ENCODE data around the gene RPN1.
A peak's percentile ranks its signal among the peaks of the same experiment; 100 is the strongest.
"Not testable (repeated sequence)": the region's sequence is repeated elsewhere in the genome, so short reads cannot be mapped to it uniquely, and the experiment has no call there.

Gene RPN1

DNA sequence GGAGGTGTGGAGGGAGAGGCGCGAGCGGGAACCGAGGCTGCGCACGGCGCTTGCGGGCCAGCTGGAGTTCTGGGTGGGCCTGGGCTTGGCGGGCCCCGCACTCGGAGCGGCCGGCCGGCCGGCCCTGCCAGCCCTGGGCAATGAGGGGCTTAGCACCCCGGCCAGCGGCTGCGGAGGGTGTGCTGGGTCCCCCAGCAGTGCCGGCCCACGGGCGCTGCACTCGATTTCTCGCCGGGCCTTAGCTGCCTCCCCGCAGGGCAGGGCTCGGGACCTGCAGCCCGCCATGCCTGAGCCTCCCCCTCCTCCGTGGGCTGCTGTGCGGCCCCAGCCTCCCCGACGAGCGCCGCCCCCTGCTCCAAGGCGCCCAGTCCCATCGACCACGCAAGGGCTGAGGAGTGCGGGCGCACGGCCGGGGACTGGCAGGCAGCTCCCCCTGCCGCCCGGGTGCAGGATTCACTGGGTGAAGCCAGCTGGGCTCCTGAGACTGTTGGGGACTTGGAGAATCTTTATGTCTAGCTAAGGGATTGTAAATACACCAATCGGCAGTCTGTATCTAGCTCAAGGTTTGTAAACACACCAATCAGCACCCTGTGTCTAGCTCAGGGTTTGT lies 2.9 kb upstream of the RPN1 start:
- H3K9me3 ChIP-seq (ENCODE audit: control insufficient read depth in 5 of 5, low read length in 5 of 5); H3K4me3 ChIP-seq (ENCODE audit: low read depth in 1 of 5, low read length in 5 of 5); H3K27ac ChIP-seq (ENCODE audit: low read depth, low read length); H3K27me3 ChIP-seq (ENCODE audit: control insufficient read depth in 5 of 5, insufficient read depth in 4 of 5, low read length in 5 of 5); H3K36me3 ChIP-seq (ENCODE audit: control insufficient read depth in 5 of 5, insufficient read depth in 5 of 5, low read length in 5 of 5); H3K9ac ChIP-seq (ENCODE audit: low read length in 5 of 5): not testable (repeated sequence)
- peaks cover 0 to 20% (median 15%) of the 10 kb centered on the region in 5 donors for H3K4me1 ChIP-seq (ENCODE audit: control insufficient read depth in 5 of 5, insufficient read depth in 5 of 5, low read length in 5 of 5)

DNA sequence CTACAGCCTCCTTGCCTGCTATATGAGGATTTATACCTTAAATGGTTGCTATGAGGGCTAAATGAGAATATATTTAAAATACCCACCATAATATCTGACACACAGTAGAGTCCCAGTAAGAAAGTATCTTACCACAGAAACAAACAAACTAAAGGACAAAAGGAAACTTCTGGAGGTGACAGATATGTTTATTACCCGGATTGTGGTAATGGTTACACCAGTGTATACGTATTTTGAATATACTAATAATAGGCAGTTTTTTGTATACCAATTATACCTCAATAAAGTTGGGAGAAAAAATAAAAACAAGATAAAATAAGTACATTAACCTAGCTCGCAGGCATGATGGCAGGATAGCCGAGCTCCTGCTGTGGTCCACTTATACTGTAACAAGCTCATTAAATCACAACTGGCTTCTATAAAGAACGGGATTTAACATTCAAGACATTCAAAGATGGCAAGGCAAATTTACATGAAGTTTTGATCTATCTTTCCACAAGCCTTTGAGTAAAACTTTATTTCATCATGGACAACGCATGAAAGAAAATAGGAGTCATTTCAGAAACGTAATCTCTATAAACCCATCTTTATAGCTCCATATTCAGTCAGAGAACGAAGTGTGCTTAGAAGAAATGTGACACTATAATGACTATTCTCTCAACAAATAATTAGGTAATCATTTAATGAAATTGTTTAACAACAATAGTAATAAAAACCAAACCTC lies 1.5 kb downstream of the RPN1 start:
- peaks cover 0 to 26% (median 16%) of the 10 kb centered on the region in 5 donors for H3K4me1 ChIP-seq (ENCODE audit: control insufficient read depth in 5 of 5, insufficient read depth in 5 of 5, low read length in 5 of 5)
- H3K36me3 ChIP-seq (ENCODE audit: control insufficient read depth in 5 of 5, insufficient read depth in 5 of 5, low read length in 5 of 5) = peaks cover 4 to 8% (median 7%) of the 10 kb centered on the region in 5 donors
- no peaks in the 10 kb centered on the region for H3K27me3 ChIP-seq (ENCODE audit: control insufficient read depth in 5 of 5, insufficient read depth in 4 of 5, low read length in 5 of 5)
- no peaks in the 10 kb centered on the region for H3K9me3 ChIP-seq (ENCODE audit: control insufficient read depth in 5 of 5, low read length in 5 of 5)
- H3K9ac ChIP-seq (ENCODE audit: low read length in 5 of 5) = peak overlapping the region in 4 of 5 donors; percentile 100
- peak overlapping the region; percentile 96 for H3K27ac ChIP-seq (ENCODE audit: low read depth, low read length)
- H3K4me3 ChIP-seq (ENCODE audit: low read depth in 1 of 5, low read length in 5 of 5) = peak overlapping the region; percentile 71 to 100 (median 99)

DNA sequence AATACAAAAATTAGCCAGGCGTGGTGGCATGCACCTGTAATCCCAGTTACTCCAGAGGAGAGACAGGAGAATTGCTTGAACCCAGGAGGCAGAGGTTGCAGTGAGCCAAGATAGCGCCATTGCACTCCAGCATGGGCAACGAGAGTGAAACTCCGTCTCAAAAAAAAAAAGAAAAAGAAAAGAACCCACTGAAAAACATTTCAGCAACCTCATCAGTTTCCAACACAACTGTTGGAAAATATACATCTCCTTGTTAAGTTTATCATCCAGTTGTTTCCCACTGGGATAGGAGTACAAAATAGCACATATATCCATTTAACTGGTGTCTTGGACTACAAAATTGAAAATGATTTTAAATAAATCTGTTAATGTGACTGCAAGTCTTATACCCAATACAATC lies 2.2 kb downstream of the RPN1 start:
- peaks cover 0 to 26% (median 16%) of the 10 kb centered on the region in 5 donors for H3K4me1 ChIP-seq (ENCODE audit: control insufficient read depth in 5 of 5, insufficient read depth in 5 of 5, low read length in 5 of 5)
- H3K9ac ChIP-seq (ENCODE audit: low read length in 5 of 5) = peak overlapping the region in 3 of 5 donors; percentile 100
- no peak overlapping the region for H3K4me3 ChIP-seq (ENCODE audit: low read depth in 1 of 5, low read length in 5 of 5)
- H3K27ac ChIP-seq (ENCODE audit: low read depth, low read length) = no peak overlapping the region
- peaks cover 6 to 14% (median 12%) of the 10 kb centered on the region in 5 donors for H3K36me3 ChIP-seq (ENCODE audit: control insufficient read depth in 5 of 5, insufficient read depth in 5 of 5, low read length in 5 of 5)
- H3K27me3 ChIP-seq (ENCODE audit: control insufficient read depth in 5 of 5, insufficient read depth in 4 of 5, low read length in 5 of 5) = no peaks in the 10 kb centered on the region
- no peaks in the 10 kb centered on the region for H3K9me3 ChIP-seq (ENCODE audit: control insufficient read depth in 5 of 5, low read length in 5 of 5)

DNA sequence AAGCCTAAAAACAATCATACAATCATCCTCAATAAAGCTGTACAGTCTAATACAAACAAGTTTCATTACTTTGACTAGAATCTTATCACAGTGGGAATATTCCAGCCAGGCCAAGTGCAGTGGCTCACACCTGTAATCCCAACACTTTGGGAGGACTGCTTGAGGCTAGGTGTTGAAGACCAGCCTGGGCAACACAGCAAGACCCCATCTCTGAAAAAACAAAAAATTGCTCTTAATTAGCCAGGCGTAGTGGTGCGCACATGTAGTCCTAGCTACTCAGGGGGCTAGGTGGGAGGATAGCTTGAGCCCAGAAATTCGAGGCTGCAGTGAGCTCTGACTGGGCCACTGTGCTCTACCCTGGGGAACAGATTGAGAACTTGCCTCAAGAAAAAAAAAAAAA lies 3.3 kb downstream of the RPN1 start:
- H3K9ac ChIP-seq (ENCODE audit: low read length in 5 of 5) = peak overlapping the region in 1 of 5 donors; percentile 24
- H3K27me3 ChIP-seq (ENCODE audit: control insufficient read depth in 5 of 5, insufficient read depth in 4 of 5, low read length in 5 of 5) = no peaks in the 10 kb centered on the region
- peaks cover 6 to 18% (median 16%) of the 10 kb centered on the region in 5 donors for H3K36me3 ChIP-seq (ENCODE audit: control insufficient read depth in 5 of 5, insufficient read depth in 5 of 5, low read length in 5 of 5)
- no peak overlapping the region for H3K27ac ChIP-seq (ENCODE audit: low read depth, low read length)
- H3K4me1 ChIP-seq (ENCODE audit: control insufficient read depth in 5 of 5, insufficient read depth in 5 of 5, low read length in 5 of 5) = peaks cover 0 to 26% (median 16%) of the 10 kb centered on the region in 5 donors
- H3K9me3 ChIP-seq (ENCODE audit: control insufficient read depth in 5 of 5, low read length in 5 of 5) = no peaks in the 10 kb centered on the region
- H3K4me3 ChIP-seq (ENCODE audit: low read depth in 1 of 5, low read length in 5 of 5) = no peak overlapping the region

DNA sequence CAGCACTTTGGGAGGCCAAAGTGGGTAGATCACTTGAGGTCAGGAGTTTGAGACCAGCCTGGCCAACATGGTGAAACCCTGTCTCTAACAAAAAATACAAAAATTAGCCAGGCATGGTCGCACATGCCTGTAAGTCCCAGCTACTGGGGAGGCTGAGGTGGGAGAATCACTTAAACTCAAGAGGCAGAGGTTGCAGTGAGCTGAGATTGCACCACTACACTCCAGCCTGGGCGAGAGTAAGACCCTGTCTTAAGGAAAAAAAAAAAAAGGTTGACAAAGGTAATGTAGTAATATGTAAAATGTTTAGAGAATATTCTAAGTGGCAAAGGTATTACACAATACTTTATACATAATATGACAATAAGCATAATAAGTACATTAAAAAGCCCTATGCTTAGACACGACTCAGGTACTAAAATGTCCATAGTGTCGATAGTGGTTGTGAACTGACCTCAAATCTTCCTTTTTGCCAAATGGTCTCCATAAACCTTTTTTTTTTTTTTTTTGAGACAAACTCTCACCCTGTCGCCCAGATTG lies 16.5 kb downstream of the RPN1 start:
- H3K9me3 ChIP-seq (ENCODE audit: control insufficient read depth in 5 of 5, low read length in 5 of 5) = no peaks in the 10 kb centered on the region
- H3K4me1 ChIP-seq (ENCODE audit: control insufficient read depth in 5 of 5, insufficient read depth in 5 of 5, low read length in 5 of 5) = peaks cover 0 to 18% (median 4%) of the 10 kb centered on the region in 5 donors
- no peak overlapping the region for H3K27ac ChIP-seq (ENCODE audit: low read depth, low read length)
- H3K27me3 ChIP-seq (ENCODE audit: control insufficient read depth in 5 of 5, insufficient read depth in 4 of 5, low read length in 5 of 5) = no peaks in the 10 kb centered on the region
- no peak overlapping the region for H3K9ac ChIP-seq (ENCODE audit: low read length in 5 of 5)
- H3K4me3 ChIP-seq (ENCODE audit: low read depth in 1 of 5, low read length in 5 of 5) = no peak overlapping the region
- peaks cover 9 to 52% (median 36%) of the 10 kb centered on the region in 5 donors for H3K36me3 ChIP-seq (ENCODE audit: control insufficient read depth in 5 of 5, insufficient read depth in 5 of 5, low read length in 5 of 5)

DNA sequence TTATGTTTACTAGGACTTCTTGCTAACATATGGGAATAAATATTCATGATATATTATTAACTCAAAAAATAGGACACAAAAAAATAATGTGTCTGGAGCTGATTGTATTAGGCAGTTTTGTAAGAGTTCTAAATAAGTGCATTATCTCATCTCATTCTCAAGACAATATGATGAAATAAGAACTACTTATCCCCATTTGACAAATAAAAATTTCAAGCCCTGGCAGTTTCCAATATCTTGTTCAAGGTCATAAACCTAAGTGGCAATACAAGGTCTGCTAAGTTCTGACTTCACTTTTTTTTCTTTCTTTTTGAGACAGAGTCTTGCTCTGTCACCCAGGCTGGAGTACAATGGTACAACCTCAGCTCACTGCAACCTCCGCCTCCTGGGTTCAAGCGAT lies 18.3 kb downstream of the RPN1 start:
- Histone ChIP-seq H3K9me3 (ENCODE audit: control insufficient read depth in 5 of 5, low read length in 5 of 5) (no peaks in the 10 kb centered on the region), H3K4me1 (ENCODE audit: control insufficient read depth in 5 of 5, insufficient read depth in 5 of 5, low read length in 5 of 5) (peaks cover 0 to 18% (median 4%) of the 10 kb centered on the region in 5 donors), H3K4me3 (ENCODE audit: low read depth in 1 of 5, low read length in 5 of 5) (no peak overlapping the region), H3K9ac (ENCODE audit: low read length in 5 of 5) (no peak overlapping the region), H3K27me3 (ENCODE audit: control insufficient read depth in 5 of 5, insufficient read depth in 4 of 5, low read length in 5 of 5) (no peaks in the 10 kb centered on the region), H3K36me3 (ENCODE audit: control insufficient read depth in 5 of 5, insufficient read depth in 5 of 5, low read length in 5 of 5) (peaks cover 9 to 53% (median 32%) of the 10 kb centered on the region in 5 donors), H3K27ac (ENCODE audit: low read depth, low read length) (no peak overlapping the region)

DNA sequence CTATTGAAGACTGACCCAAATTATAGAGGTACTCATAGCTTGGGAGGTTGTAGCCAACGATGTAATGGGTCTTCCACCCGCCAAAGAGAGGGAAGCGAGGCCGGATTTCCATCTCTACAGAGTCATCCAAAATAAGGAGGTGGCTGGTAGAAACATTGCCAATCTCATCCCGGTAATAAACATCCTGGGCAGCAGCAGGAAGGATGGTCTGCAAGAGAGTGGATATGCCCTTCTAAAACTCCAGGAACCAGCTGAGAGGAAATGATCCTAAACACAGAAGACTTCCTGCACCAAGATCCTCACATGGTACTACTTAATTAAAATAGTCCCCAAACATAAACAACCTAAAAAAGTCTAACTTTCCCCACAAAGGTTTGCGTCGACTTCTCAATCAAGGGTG lies 20.7 kb downstream of the RPN1 start:
- peaks cover 0 to 18% (median 6%) of the 10 kb centered on the region in 5 donors for H3K4me1 ChIP-seq (ENCODE audit: control insufficient read depth in 5 of 5, insufficient read depth in 5 of 5, low read length in 5 of 5)
- H3K27me3 ChIP-seq (ENCODE audit: control insufficient read depth in 5 of 5, insufficient read depth in 4 of 5, low read length in 5 of 5) = no peaks in the 10 kb centered on the region
- H3K4me3 ChIP-seq (ENCODE audit: low read depth in 1 of 5, low read length in 5 of 5) = no peak overlapping the region
- no peak overlapping the region for H3K27ac ChIP-seq (ENCODE audit: low read depth, low read length)
- H3K9me3 ChIP-seq (ENCODE audit: control insufficient read depth in 5 of 5, low read length in 5 of 5) = no peaks in the 10 kb centered on the region
- H3K36me3 ChIP-seq (ENCODE audit: control insufficient read depth in 5 of 5, insufficient read depth in 5 of 5, low read length in 5 of 5) = peaks cover 14 to 62% (median 45%) of the 10 kb centered on the region in 5 donors
- no peak overlapping the region for H3K9ac ChIP-seq (ENCODE audit: low read length in 5 of 5)

DNA sequence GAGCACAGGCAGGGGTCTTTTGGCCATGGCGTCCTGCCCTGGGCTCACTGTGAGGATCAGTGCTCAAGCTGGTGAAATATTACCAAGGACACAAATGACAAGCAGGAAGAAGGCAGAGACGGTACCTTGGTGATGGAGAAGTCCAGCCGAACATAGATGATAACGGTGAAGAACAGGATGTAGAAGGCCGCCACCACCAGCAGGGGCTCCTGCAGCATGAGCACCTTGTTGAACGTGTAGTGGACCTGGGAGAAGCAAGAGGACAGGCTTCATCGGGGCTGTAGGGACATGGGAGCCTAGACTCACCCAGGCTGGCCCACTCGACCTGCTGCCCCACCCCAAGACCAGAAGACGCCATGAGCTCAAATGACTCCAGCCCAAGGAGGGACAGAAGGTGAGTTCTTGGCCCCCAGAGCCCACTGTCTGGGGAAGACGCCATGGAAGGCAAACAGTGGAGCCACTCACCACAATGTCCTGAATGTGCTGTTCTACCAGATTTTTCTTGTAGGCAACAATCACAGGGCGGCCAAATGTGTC lies 25.1 kb downstream of the RPN1 start:
- Histone ChIP-seq H3K27ac (ENCODE audit: low read depth, low read length) (no peak overlapping the region), H3K9ac (ENCODE audit: low read length in 5 of 5) (no peak overlapping the region), H3K4me1 (ENCODE audit: control insufficient read depth in 5 of 5, insufficient read depth in 5 of 5, low read length in 5 of 5) (peaks cover 0 to 28% (median 13%) of the 10 kb centered on the region in 5 donors), H3K36me3 (ENCODE audit: control insufficient read depth in 5 of 5, insufficient read depth in 5 of 5, low read length in 5 of 5) (peaks cover 14 to 85% (median 72%) of the 10 kb centered on the region in 5 donors), H3K4me3 (ENCODE audit: low read depth in 1 of 5, low read length in 5 of 5) (no peak overlapping the region), H3K27me3 (ENCODE audit: control insufficient read depth in 5 of 5, insufficient read depth in 4 of 5, low read length in 5 of 5) (no peaks in the 10 kb centered on the region), H3K9me3 (ENCODE audit: control insufficient read depth in 5 of 5, low read length in 5 of 5) (no peaks in the 10 kb centered on the region)

DNA sequence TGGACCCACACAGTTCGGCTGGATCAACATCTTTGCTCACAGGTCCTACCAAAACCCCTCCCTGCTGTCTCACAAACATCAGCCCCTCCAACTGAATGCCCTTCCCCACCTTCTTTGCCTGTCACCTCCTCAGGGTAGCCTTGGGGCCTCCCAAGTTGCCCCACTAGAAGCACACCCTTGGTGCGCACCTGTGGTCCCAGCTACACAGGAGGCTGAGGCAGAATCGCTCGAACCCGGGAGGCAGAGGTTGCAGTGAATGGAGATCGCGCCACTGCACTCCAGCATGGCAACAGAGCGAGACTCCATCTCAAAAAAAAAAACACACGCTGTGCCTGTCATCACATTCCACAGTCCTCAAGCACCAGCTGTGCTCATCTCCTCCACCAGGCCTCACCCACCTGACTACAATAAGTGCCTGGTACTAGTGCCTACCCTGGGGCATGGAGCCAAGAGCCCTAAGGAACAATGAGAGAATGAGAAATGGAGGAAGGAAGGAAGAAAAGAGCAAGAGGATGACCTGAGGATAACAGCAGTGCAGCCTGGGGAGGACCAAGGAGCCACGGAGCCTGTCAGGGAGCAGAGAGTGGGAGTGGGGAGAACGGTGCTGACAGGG lies 26.0 kb downstream of the RPN1 start:
- peaks cover 0 to 23% (median 13%) of the 10 kb centered on the region in 5 donors for H3K4me1 ChIP-seq (ENCODE audit: control insufficient read depth in 5 of 5, insufficient read depth in 5 of 5, low read length in 5 of 5)
- H3K9me3 ChIP-seq (ENCODE audit: control insufficient read depth in 5 of 5, low read length in 5 of 5) = no peaks in the 10 kb centered on the region
- no peaks in the 10 kb centered on the region for H3K27me3 ChIP-seq (ENCODE audit: control insufficient read depth in 5 of 5, insufficient read depth in 4 of 5, low read length in 5 of 5)
- no peak overlapping the region for H3K4me3 ChIP-seq (ENCODE audit: low read depth in 1 of 5, low read length in 5 of 5)
- H3K27ac ChIP-seq (ENCODE audit: low read depth, low read length) = peak overlapping the region; percentile 29
- no peak overlapping the region for H3K9ac ChIP-seq (ENCODE audit: low read length in 5 of 5)
- H3K36me3 ChIP-seq (ENCODE audit: control insufficient read depth in 5 of 5, insufficient read depth in 5 of 5, low read length in 5 of 5) = peaks cover 6 to 84% (median 71%) of the 10 kb centered on the region in 5 donors
